ENCODE results near the gene GPR137C. TPM values are rescaled to one million over a fixed set of nuclear protein-coding genes. Genes with fewer than 3 reads are reported as not detected.

GPR137C gene
- total RNA-seq, 1 donor from 2014 or later: 0.07 TPM

- intact Hi-C loops (cut with micrococcal nuclease): no loop called here
- Mint-ChIP-seq H3K36me3 (ENCODE audit: low read depth) (no peaks in the 10 kb centered on the region), H3K9me3 (peaks cover 24% of the 10 kb centered on the region), H3K4me1 (no peaks in the 10 kb centered on the region), H3K27me3 (peaks cover 27% of the 10 kb centered on the region), H3K27ac (no peak overlapping the region), H3K4me3 (no peak overlapping the region)
- DNase-seq: peak; percentile 27
Measured at GRCh38 chr14:52596861-52597260, 44.2 kb downstream of the GPR137C start.

GRCh38 chr14:52598568-52598967 is 45.9 kb downstream of the GPR137C start:
- Mint-ChIP-seq H3K4me3 (no peak overlapping the region), H3K27me3 (peaks cover 24% of the 10 kb centered on the region), H3K36me3 (ENCODE audit: low read depth) (no peaks in the 10 kb centered on the region), H3K4me1 (peaks cover 3% of the 10 kb centered on the region), H3K27ac (no peak overlapping the region), H3K9me3 (peaks cover 10% of the 10 kb centered on the region)
- peak; percentile 12 for DNase-seq
- intact Hi-C loops (cut with micrococcal nuclease): no loop called here

DNA sequence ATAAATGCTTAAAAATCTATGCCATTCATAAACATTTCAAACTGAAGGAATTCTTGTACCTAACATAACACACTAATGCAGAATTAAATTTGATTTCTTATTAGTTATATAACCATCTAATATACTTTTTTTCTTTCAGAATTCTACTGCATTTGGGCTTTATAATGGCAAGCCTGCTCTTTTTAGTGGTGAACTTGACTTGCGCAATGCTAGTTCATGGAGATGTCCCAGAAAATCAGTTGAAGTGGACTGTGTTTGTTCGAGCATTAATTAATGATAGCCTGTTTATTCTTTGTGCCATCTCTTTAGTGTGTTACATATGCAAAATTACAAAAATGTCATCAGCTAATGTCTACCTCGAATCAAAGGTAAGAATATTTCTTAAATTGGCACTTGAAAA is 47.3 kb downstream of the GPR137C start:
- Mint-ChIP-seq H3K4me3 (no peak overlapping the region), H3K9me3 (peaks cover 4% of the 10 kb centered on the region), H3K27ac (no peak overlapping the region), H3K36me3 (ENCODE audit: low read depth) (no peaks in the 10 kb centered on the region), H3K27me3 (peaks cover 16% of the 10 kb centered on the region), H3K4me1 (peaks cover 3% of the 10 kb centered on the region)
- no peak for DNase-seq
- intact Hi-C loops (cut with micrococcal nuclease): no loop called here

GRCh38 chr14:52602131-52602530 is 49.5 kb downstream of the GPR137C start:
- Mint-ChIP-seq H3K36me3 (ENCODE audit: low read depth) (no peaks in the 10 kb centered on the region), H3K27me3 (peaks cover 27% of the 10 kb centered on the region), H3K4me1 (peaks cover 3% of the 10 kb centered on the region), H3K4me3 (no peak overlapping the region), H3K9me3 (peaks cover 7% of the 10 kb centered on the region), H3K27ac (no peak overlapping the region)
- intact Hi-C loops (cut with micrococcal nuclease): no loop called here
- DNase-seq: no peak

- no peaks in the 10 kb centered on the region for H3K36me3 Mint-ChIP-seq (ENCODE audit: low read depth)
- peaks cover 3% of the 10 kb centered on the region for H3K4me1 Mint-ChIP-seq
- intact Hi-C loops (cut with micrococcal nuclease): no loop called here
- no peak overlapping the region for H3K4me3 Mint-ChIP-seq
- peaks cover 4% of the 10 kb centered on the region for H3K9me3 Mint-ChIP-seq
- DNase-seq: no peak
- peaks cover 28% of the 10 kb centered on the region for H3K27me3 Mint-ChIP-seq
- no peak overlapping the region for H3K27ac Mint-ChIP-seq
Measured at GRCh38 chr14:52607061-52607460, 54.4 kb downstream of the GPR137C start.

DNA sequence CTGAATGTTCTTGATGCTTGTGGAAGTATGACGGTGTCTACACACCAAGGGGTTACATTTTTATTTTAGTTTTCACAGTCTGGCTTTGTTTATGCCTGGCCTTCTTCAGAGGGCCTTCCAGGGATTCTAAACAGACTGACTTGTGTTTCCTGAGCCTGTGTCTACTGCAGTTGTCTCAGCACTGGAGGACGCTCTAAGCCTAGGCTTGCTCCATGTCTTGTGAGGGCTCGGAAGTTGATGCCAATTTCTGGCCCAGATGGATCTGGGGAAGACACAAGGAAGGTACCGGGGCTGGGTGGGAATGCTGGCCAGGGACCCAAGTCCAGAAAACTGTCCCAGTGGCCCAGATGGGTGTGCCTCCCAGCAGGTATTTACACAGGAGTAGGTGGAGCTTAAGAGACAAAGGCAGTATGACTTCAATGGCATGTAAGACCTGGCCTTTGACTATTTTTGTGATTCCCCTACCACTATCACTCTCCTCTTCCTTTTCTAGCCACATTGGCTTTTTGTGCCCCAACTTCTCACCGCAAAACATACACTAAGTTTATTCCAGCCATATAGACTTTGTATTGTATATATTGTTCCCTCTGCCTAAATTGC is 56.9 kb downstream of the GPR137C start:
- no peak overlapping the region for H3K27ac Mint-ChIP-seq
- peaks cover 24% of the 10 kb centered on the region for H3K27me3 Mint-ChIP-seq
- intact Hi-C loops (cut with micrococcal nuclease): no loop called here
- H3K9me3 Mint-ChIP-seq: peaks cover 4% of the 10 kb centered on the region
- no peak for DNase-seq
- H3K4me3 Mint-ChIP-seq: no peak overlapping the region
- no peaks in the 10 kb centered on the region for H3K4me1 Mint-ChIP-seq
- H3K36me3 Mint-ChIP-seq (ENCODE audit: low read depth): no peaks in the 10 kb centered on the region

DNA sequence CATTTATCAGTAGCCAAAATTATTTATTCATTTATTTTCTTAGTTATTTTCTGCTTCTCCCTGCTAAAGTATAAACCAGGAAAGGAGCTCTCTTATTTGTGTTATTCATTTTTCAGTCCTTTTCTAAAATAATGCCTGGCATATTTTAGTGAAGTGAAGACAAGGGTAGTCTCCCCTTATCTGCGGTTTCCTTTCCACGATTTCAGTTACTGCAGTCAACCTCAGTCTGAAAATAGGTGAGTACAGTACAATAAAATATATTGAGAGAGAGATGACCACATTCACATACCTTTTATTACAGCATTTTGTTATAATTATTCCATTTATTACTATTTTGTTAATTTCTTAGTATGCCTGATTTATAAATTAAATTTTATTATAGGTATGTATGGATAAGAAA is 57.6 kb downstream of the GPR137C start:
- Mint-ChIP-seq H3K36me3 (ENCODE audit: low read depth) (no peaks in the 10 kb centered on the region), H3K9me3 (peaks cover 4% of the 10 kb centered on the region), H3K4me3 (no peak overlapping the region), H3K27me3 (peaks cover 22% of the 10 kb centered on the region), H3K27ac (no peak overlapping the region), H3K4me1 (no peaks in the 10 kb centered on the region)
- intact Hi-C loops (cut with micrococcal nuclease): no loop called here
- DNase-seq: no peak

DNA sequence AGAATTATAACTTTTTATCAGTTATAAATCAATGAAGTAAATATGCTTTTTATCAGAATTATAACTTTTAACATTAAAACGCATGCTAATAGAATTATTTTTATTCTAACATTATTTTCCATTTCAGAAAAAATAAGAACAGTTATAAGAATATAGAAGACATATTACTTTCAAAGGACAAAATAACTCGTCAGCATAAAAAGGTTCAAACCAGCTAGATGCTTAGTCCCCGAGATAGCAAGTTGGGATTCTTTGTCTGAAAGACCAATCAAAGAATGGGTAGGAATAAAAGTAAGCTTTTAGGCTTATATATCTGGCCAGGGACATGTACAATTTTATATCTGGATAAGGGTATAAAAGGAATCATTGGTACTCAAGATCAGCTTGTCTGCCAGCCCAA is 66.0 kb downstream of the GPR137C start:
- no peaks in the 10 kb centered on the region for H3K4me1 Mint-ChIP-seq
- H3K27me3 Mint-ChIP-seq: peaks cover 14% of the 10 kb centered on the region
- H3K9me3 Mint-ChIP-seq: peaks cover 3% of the 10 kb centered on the region
- no peak overlapping the region for H3K27ac Mint-ChIP-seq
- no peak overlapping the region for H3K4me3 Mint-ChIP-seq
- intact Hi-C loops (cut with micrococcal nuclease): no loop called here
- no peak for DNase-seq
- no peaks in the 10 kb centered on the region for H3K36me3 Mint-ChIP-seq (ENCODE audit: low read depth)

- Mint-ChIP-seq H3K4me3 (no peak overlapping the region), H3K9me3 (peaks cover 3% of the 10 kb centered on the region), H3K36me3 (ENCODE audit: low read depth) (no peaks in the 10 kb centered on the region), H3K4me1 (no peaks in the 10 kb centered on the region), H3K27ac (no peak overlapping the region), H3K27me3 (peaks cover 14% of the 10 kb centered on the region)
- DNase-seq: no peak
- intact Hi-C loops (cut with micrococcal nuclease): no loop called here
Measured at GRCh38 chr14:52619687-52620086, 67.1 kb downstream of the GPR137C start.

DNA sequence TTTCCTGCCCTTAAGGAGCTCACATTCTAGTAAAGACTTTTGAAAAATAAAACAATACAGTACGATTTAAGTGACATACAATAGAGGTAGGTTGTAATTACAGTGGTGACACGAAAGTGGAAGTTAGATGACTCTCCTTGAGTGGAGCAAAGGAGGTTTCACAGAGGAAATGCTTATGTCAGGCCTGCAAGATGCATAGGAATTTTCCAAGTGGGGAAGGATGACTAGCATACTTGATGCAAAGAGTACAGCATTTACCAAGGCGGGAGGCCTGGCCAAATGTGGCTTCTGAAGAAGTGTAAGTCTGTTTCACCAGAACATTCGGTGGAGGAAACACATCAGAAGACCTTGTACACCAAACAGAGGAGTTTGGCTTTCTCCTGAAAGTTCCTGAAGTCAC is 87.5 kb downstream of the GPR137C start:
- DNase-seq: no peak
- Mint-ChIP-seq H3K9me3 (peaks cover 5% of the 10 kb centered on the region), H3K27me3 (peaks cover 5% of the 10 kb centered on the region), H3K4me1 (peaks cover 10% of the 10 kb centered on the region), H3K27ac (peak overlapping the region; percentile 76), H3K4me3 (no peak overlapping the region), H3K36me3 (ENCODE audit: low read depth) (peaks cover 32% of the 10 kb centered on the region)
- intact Hi-C loops (cut with micrococcal nuclease): loop anchor here (5.0 kb wide), 1 partner anchor 88 kb away; the partner anchor contains the start of genes GPR137C and TXNDC16

GRCh38 chr14:52641745-52642144 is 89.1 kb downstream of the GPR137C start:
- no peak for DNase-seq
- intact Hi-C loops (cut with micrococcal nuclease): loop anchor here (5.0 kb wide), 1 partner anchor 89 kb away; the partner anchor contains the start of genes GPR137C and TXNDC16
- peaks cover 46% of the 10 kb centered on the region for H3K36me3 Mint-ChIP-seq (ENCODE audit: low read depth)
- peaks cover 5% of the 10 kb centered on the region for H3K9me3 Mint-ChIP-seq
- H3K27me3 Mint-ChIP-seq: peaks cover 2% of the 10 kb centered on the region
- H3K4me3 Mint-ChIP-seq: no peak overlapping the region
- no peak overlapping the region for H3K27ac Mint-ChIP-seq
- H3K4me1 Mint-ChIP-seq: peaks cover 10% of the 10 kb centered on the region

DNA sequence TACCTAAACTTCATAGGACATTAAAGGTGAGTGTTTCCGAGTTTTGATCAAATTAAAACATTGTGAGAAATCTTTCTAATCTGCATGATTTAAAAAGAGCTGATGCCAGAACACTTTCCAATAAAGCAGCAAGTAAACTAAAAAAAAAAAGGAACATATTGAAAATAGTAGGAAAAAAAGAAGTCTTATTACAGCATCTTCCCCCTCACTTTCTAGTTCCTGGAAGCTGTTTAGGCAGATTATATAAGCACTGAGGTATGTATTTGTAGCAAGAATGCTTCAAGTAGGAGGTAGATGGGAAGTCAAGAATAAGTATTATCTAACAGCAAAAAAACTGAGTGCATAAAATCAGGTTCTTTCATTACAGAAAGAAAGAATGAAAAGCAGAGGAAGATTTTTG is 96.9 kb downstream of the GPR137C start:
- H3K27ac Mint-ChIP-seq: peak overlapping the region; percentile 5
- no peaks in the 10 kb centered on the region for H3K27me3 Mint-ChIP-seq
- H3K9me3 Mint-ChIP-seq: no peaks in the 10 kb centered on the region
- intact Hi-C loops (cut with micrococcal nuclease): no loop called here
- peaks cover 56% of the 10 kb centered on the region for H3K36me3 Mint-ChIP-seq (ENCODE audit: low read depth)
- H3K4me3 Mint-ChIP-seq: no peak overlapping the region
- no peak for DNase-seq
- H3K4me1 Mint-ChIP-seq: no peaks in the 10 kb centered on the region

GRCh38 chr14:52650774-52651173 is 98.1 kb downstream of the GPR137C start:
- Mint-ChIP-seq H3K27ac (no peak overlapping the region), H3K27me3 (no peaks in the 10 kb centered on the region), H3K36me3 (ENCODE audit: low read depth) (peaks cover 57% of the 10 kb centered on the region), H3K9me3 (no peaks in the 10 kb centered on the region), H3K4me1 (peaks cover 1% of the 10 kb centered on the region), H3K4me3 (no peak overlapping the region)
- intact Hi-C loops (cut with micrococcal nuclease): no loop called here
- no peak for DNase-seq

DNA sequence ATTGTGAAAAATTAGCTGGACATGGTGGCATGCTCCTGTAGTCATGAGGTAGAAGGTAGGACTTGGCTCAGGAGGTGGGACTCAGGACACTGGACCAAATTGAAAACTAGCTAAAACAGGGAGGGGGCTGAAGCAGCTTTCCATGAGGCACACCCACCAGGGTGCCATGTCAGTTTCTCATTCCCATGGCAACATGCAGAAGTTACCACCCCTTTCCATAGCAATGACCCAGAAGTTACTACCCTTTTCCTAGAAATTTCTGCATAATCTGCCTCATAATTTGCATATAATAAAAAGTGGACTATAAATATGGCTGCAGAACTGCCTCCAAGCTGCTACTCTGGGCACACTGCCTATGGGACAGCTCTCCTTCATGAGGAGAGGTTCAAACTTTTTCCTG is 104.3 kb downstream of the GPR137C start:
- peaks cover 8% of the 10 kb centered on the region for H3K4me1 Mint-ChIP-seq
- H3K36me3 Mint-ChIP-seq (ENCODE audit: low read depth): peaks cover 58% of the 10 kb centered on the region
- no peaks in the 10 kb centered on the region for H3K9me3 Mint-ChIP-seq
- no peak overlapping the region for H3K4me3 Mint-ChIP-seq
- H3K27ac Mint-ChIP-seq: no peak overlapping the region
- H3K27me3 Mint-ChIP-seq: no peaks in the 10 kb centered on the region
- DNase-seq: no peak
- intact Hi-C loops (cut with micrococcal nuclease): no loop called here

DNA sequence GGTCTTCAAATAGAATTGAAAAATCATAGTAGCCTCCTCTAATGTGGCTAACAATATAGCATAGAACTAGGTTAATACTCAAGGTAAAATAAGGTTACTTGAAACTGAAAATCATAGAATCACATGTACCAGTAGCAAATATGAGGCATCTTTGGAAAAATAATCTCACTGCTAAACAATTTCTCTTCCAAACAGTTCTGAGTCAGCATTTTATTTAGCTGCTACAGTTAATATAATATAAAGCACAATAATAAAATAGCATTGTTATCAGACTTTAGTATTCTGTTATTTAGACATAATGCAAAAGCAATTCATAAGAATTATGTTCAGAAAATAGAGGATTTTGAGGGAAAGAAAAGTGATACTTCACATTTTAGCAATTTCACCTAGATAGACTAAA is 107.7 kb downstream of the GPR137C start:
- Mint-ChIP-seq H3K4me3 (no peak overlapping the region), H3K27ac (no peak overlapping the region), H3K9me3 (no peaks in the 10 kb centered on the region), H3K27me3 (no peaks in the 10 kb centered on the region), H3K4me1 (peaks cover 7% of the 10 kb centered on the region), H3K36me3 (ENCODE audit: low read depth) (peaks cover 48% of the 10 kb centered on the region)
- DNase-seq: no peak
- intact Hi-C loops (cut with micrococcal nuclease): no loop called here
